Muscle of leg (tissue), 11 donors: Measurements from ENCODE around the gene SAMD9. TPM values are rescaled to one million over a fixed set of nuclear protein-coding genes. Genes with fewer than 3 reads are reported as not detected.

Experiments
- DNase-seq: peaks from one replicate; pipeline ENCODE4 v3.0.0; 2013
- H3K27ac ChIP-seq: one replicate; pipeline ENCODE4 v1.5.1; 2013; ENCODE audit warnings: mild to moderate bottlenecking, low read length, control low read depth
- H3K27me3 ChIP-seq: one replicate; pipeline ENCODE4 v1.6.1; 2013; ENCODE audit warnings: low read length; ENCODE audit not compliant: control insufficient read depth, insufficient read depth
- H3K36me3 ChIP-seq: one replicate; pipeline ENCODE4 v1.6.1; 2013; ENCODE audit warnings: low read length; ENCODE audit not compliant: control insufficient read depth, insufficient read depth
- H3K4me1 ChIP-seq: one replicate; pipeline ENCODE4 v1.6.1; 2013; ENCODE audit warnings: low read length; ENCODE audit not compliant: control insufficient read depth, insufficient read depth
- H3K4me3 ChIP-seq: one replicate; pipeline ENCODE4 v1.5.1; 2013; ENCODE audit warnings: low read length, control low read depth
- H3K9me3 ChIP-seq: replicated peaks from 2 replicates; pipeline ENCODE4 v1.6.1; 2013; ENCODE audit warnings: low read depth, low read length; ENCODE audit not compliant: control insufficient read depth
- WGBS: methylation state at CpG from one replicate; pipeline ENCODE4 v1.1.5; 2013; ENCODE audit warnings: missing lambda C conversion rate; ENCODE audit not compliant: insufficient coverage; 5-methylcytosine and 5-hydroxymethylcytosine counted together
- polyA plus RNA-seq, 8 donors: library from polyadenylated mRNA; unstranded; fragments of 120-200 nt; gene quantifications; one replicate each; pipeline versions ENCODE4 v1.2.1 to v1.2.3, GENCODE V29; 2013; ENCODE audit warnings: inconsistent platforms in 1 of 8, low replicate concordance in 1 of 8; ENCODE audit not compliant: insufficient read length in 8 of 8, insufficient read depth in 1 of 8
- total RNA-seq: library from RNA; stranded (reverse); fragments of 120-200 nt; gene quantifications from one replicate; pipeline ENCODE4 v1.2.4, GENCODE V29; 2013

Gene SAMD9
- total and polyA plus RNA-seq, 9 donors, result 1.9 to 6.1 (median 3.2) TPM

- peak within 1 kb of the TSS; percentile 50 for H3K4me3 ChIP-seq
- peak; percentile 66 for DNase-seq
- H3K27ac ChIP-seq, result peak within 1 kb of the TSS; percentile 87
- no CpG with 5 or more reads among the region's 2 CpGs for WGBS
- H3K36me3 ChIP-seq, result peaks cover 7% of the 10 kb centered on the region
- H3K4me1 ChIP-seq, result peaks cover 6% of the 10 kb centered on the region
- no peaks in the 10 kb centered on the region for H3K27me3 ChIP-seq
- H3K9me3 ChIP-seq, result no peaks in the 10 kb centered on the region
Measured at GRCh38 chr7:93148144-93148543, 30.4 kb upstream of the SAMD9 start, which contains the start of gene SAMD9L. Gene SAMD9L (minus strand): TSS chr7:93148385. CDS start chr7:93135971, 12,414 bp downstream.

GRCh38 chr7:93147363-93147762 lies 29.6 kb upstream of the SAMD9 start:
- no CpG with 5 or more reads among the region's 3 CpGs for WGBS
- no peaks in the 10 kb centered on the region for H3K27me3 ChIP-seq
- H3K9me3 ChIP-seq, result no peaks in the 10 kb centered on the region
- DNase-seq, result peak; percentile 76
- H3K4me1 ChIP-seq, result peaks cover 6% of the 10 kb centered on the region
- H3K36me3 ChIP-seq, result peaks cover 15% of the 10 kb centered on the region
- peak overlapping the region; percentile 87 for H3K27ac ChIP-seq
- H3K4me3 ChIP-seq, result peak overlapping the region; percentile 50

GRCh38 chr7:93146472-93147141 lies 28.8 kb upstream of the SAMD9 start:
- no peaks in the 10 kb centered on the region for H3K27me3 ChIP-seq
- H3K36me3 ChIP-seq, result peaks cover 19% of the 10 kb centered on the region
- WGBS, result 38% methylated on average over 2 of the region's 5 CpGs
- peaks cover 6% of the 10 kb centered on the region for H3K4me1 ChIP-seq
- peak overlapping the region; percentile 87 for H3K27ac ChIP-seq
- DNase-seq, result peak; percentile 79
- H3K9me3 ChIP-seq, result no peaks in the 10 kb centered on the region
- H3K4me3 ChIP-seq, result peak overlapping the region; percentile 50

GRCh38 chr7:93146036-93146435 lies 28.3 kb upstream of the SAMD9 start:
- Histone ChIP-seq H3K27me3 (no peaks in the 10 kb centered on the region), H3K4me3 (no peak overlapping the region), H3K27ac (peak overlapping the region; percentile 87), H3K36me3 (peaks cover 23% of the 10 kb centered on the region), H3K9me3 (no peaks in the 10 kb centered on the region), H3K4me1 (peaks cover 6% of the 10 kb centered on the region)
- DNase-seq, result peak; percentile 36
- WGBS, result 25% methylated on average over 1 of the region's 1 CpG

- DNase-seq, result peak; percentile 37
- Histone ChIP-seq H3K27ac (peak overlapping the region; percentile 31), H3K36me3 (peaks cover 28% of the 10 kb centered on the region), H3K4me1 (peaks cover 6% of the 10 kb centered on the region), H3K27me3 (no peaks in the 10 kb centered on the region), H3K9me3 (no peaks in the 10 kb centered on the region), H3K4me3 (no peak overlapping the region)
- WGBS, result no CpG with 5 or more reads among the region's 3 CpGs
Measured at GRCh38 chr7:93145354-93145753, 27.6 kb upstream of the SAMD9 start.

GRCh38 chr7:93142127-93142526 lies 24.3 kb upstream of the SAMD9 start:
- peaks cover 41% of the 10 kb centered on the region for H3K36me3 ChIP-seq
- no CpG with 5 or more reads among the region's 1 CpG for whole genome bisulfite sequencing
- no peak overlapping the region for H3K27ac ChIP-seq
- H3K27me3 ChIP-seq, result no peaks in the 10 kb centered on the region
- H3K4me1 ChIP-seq, result peaks cover 6% of the 10 kb centered on the region
- no peaks in the 10 kb centered on the region for H3K9me3 ChIP-seq
- DNase-seq, result no peak
- H3K4me3 ChIP-seq, result no peak overlapping the region

GRCh38 chr7:93140582-93141191 lies 22.9 kb upstream of the SAMD9 start:
- no peaks in the 10 kb centered on the region for H3K27me3 ChIP-seq
- H3K36me3 ChIP-seq, result peaks cover 43% of the 10 kb centered on the region
- no peak overlapping the region for H3K4me3 ChIP-seq
- no peak overlapping the region for H3K27ac ChIP-seq
- no peak for DNase-seq
- H3K4me1 ChIP-seq, result peaks cover under 1% of the 10 kb centered on the region
- 94% methylated on average over 3 of the region's 3 CpGs for WGBS
- H3K9me3 ChIP-seq, result no peaks in the 10 kb centered on the region

- DNase-seq, result no peak
- peaks cover 4% of the 10 kb centered on the region for H3K9me3 ChIP-seq
- peaks cover 43% of the 10 kb centered on the region for H3K36me3 ChIP-seq
- H3K4me1 ChIP-seq, result no peaks in the 10 kb centered on the region
- no peak overlapping the region for H3K27ac ChIP-seq
- 80% methylated on average over 1 of the region's 4 CpGs for WGBS
- H3K4me3 ChIP-seq, result no peak overlapping the region
- H3K27me3 ChIP-seq, result no peaks in the 10 kb centered on the region
Measured at GRCh38 chr7:93138576-93138975, 20.8 kb upstream of the SAMD9 start.

- H3K36me3 ChIP-seq, result peaks cover 8% of the 10 kb centered on the region
- no peaks in the 10 kb centered on the region for H3K4me1 ChIP-seq
- DNase-seq, result no peak
- H3K27ac ChIP-seq, result no peak overlapping the region
- H3K27me3 ChIP-seq, result no peaks in the 10 kb centered on the region
- WGBS, result no CpG with 5 or more reads among the region's 1 CpG
- H3K4me3 ChIP-seq, result no peak overlapping the region
- peaks cover 32% of the 10 kb centered on the region for H3K9me3 ChIP-seq
Measured at GRCh38 chr7:93133005-93133404, 15.2 kb upstream of the SAMD9 start.

GRCh38 chr7:93132216-93132615 lies 14.4 kb upstream of the SAMD9 start:
- no peak for DNase-seq
- peaks cover 7% of the 10 kb centered on the region for H3K36me3 ChIP-seq
- no peak overlapping the region for H3K27ac ChIP-seq
- no peak overlapping the region for H3K4me3 ChIP-seq
- H3K9me3 ChIP-seq, result peaks cover 36% of the 10 kb centered on the region
- WGBS, result no CpG with 5 or more reads among the region's 3 CpGs
- no peaks in the 10 kb centered on the region for H3K4me1 ChIP-seq
- H3K27me3 ChIP-seq, result no peaks in the 10 kb centered on the region
